ENCODE data around the gene ADGRG1.

The ADGRG1 gene

GRCh38 chr16:57713596-57713995, 85.2 kb downstream of the ADGRG1 start:
- TF ChIP-seq, protein P1, sequence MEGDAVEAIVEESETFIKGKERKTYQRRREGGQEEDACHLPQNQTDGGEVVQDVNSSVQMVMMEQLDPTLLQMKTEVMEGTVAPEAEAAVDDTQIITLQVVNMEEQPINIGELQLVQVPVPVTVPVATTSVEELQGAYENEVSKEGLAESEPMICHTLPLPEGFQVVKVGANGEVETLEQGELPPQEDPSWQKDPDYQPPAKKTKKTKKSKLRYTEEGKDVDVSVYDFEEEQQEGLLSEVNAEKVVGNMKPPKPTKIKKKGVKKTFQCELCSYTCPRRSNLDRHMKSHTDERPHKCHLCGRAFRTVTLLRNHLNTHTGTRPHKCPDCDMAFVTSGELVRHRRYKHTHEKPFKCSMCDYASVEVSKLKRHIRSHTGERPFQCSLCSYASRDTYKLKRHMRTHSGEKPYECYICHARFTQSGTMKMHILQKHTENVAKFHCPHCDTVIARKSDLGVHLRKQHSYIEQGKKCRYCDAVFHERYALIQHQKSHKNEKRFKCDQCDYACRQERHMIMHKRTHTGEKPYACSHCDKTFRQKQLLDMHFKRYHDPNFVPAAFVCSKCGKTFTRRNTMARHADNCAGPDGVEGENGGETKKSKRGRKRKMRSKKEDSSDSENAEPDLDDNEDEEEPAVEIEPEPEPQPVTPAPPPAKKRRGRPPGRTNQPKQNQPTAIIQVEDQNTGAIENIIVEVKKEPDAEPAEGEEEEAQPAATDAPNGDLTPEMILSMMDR (IDR thresholded peaks at IDR 0.05; ENCODE audit: insufficient read depth, low read depth, low read length, missing control alignments): no peak
- DNase-seq (ENCODE audit: low read depth): no peak
- no peak overlapping the region for H3K4me3 ChIP-seq (ENCODE audit: low read length)

DNA sequence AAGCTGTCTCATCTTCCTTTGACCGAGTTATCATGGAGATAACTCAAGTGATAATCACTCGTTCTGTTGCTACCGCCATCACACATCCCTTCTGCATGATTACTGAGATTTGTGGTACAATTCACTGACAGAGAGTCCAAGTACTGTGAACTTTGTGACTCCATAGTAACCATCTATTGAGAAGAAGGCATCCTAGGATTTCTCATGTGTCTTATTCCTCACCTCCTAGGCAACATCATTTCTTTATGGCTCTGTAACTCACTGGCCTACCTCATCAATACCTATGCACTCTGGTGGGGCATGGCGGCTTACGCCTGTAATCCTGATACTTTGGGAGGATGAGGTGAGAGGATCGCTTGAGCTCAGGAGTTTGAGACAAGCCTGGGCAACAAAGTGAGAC, 85.6 kb downstream of the ADGRG1 start:
- TF ChIP-seq, protein P1 (IDR thresholded peaks at IDR 0.05; ENCODE audit: insufficient read depth, low read depth, low read length, missing control alignments): no peak
- no peak for DNase-seq (ENCODE audit: low read depth)
- H3K4me3 ChIP-seq (ENCODE audit: low read length): no peak overlapping the region

All from epithelial cell of esophagus (primary cell).